ENCODE measurements around the gene ABHD14A.
A peak's percentile ranks its signal among the peaks of the same experiment; 100 is the strongest.

ABHD14A gene

GRCh38 chr3:51941798-51942602 lies 32.9 kb upstream of the ABHD14A start, which contains the start of the genes PARP3 and RRP9:
PARP3 (plus strand) TSS chr3:51942363; CDS start chr3:51943356, 993 bp downstream.
RRP9 (minus strand) TSS chr3:51941904; CDS start chr3:51941867, 37 bp downstream.
- ATAC-seq = peak; percentile 94
- TF ChIP-seq PATZ1 (CRISPR knock-in tag; IDR thresholded peaks at IDR 0.05; ENCODE audit: borderline replicate concordance) = no peak
- TF ChIP-seq ZFP3 (CRISPR knock-in tag; IDR thresholded peaks at IDR 0.05) = 0 out of 2 replicates have a peak, but pooled peaks have one; percentile 17
- TF ChIP-seq BACH2 (CRISPR knock-in tag; IDR thresholded peaks at IDR 0.05; ENCODE audit: borderline replicate concordance) = no peak
- TF ChIP-seq ESRRG (CRISPR knock-in tag; IDR thresholded peaks at IDR 0.05) = 0 out of 2 replicates have a peak, but pooled peaks have one; percentile 35

- TF ChIP-seq ZNF70 (CRISPR knock-in tag; IDR thresholded peaks at IDR 0.05) (no peak), GLIS3 (CRISPR knock-in tag; IDR thresholded peaks at IDR 0.05) (no peak), CREB5 (CRISPR knock-in tag; IDR thresholded peaks at IDR 0.05; ENCODE audit: low read depth) (no peak), PPARA (CRISPR knock-in tag; IDR thresholded peaks at IDR 0.05; ENCODE audit: borderline replicate concordance) (no peak), OSR1 (CRISPR knock-in tag; IDR thresholded peaks at IDR 0.05) (no peak), ESRRG (CRISPR knock-in tag; IDR thresholded peaks at IDR 0.05) (no peak)
- ATAC-seq = peak; percentile 54
Measured at GRCh38 chr3:51942603-51943450, 32.0 kb upstream of the ABHD14A start.

- no peak for ATAC-seq
- TF ChIP-seq ISL1 (CRISPR knock-in tag; IDR thresholded peaks at IDR 0.05) (no peak), OSR1 (CRISPR knock-in tag; IDR thresholded peaks at IDR 0.05) (no peak), SNAI2 (CRISPR knock-in tag; IDR thresholded peaks at IDR 0.05) (no peak), PPARA (CRISPR knock-in tag; IDR thresholded peaks at IDR 0.05; ENCODE audit: borderline replicate concordance) (no peak), ZFP30 (CRISPR knock-in tag; IDR thresholded peaks at IDR 0.05) (no peak), TCF4 (CRISPR knock-in tag; IDR thresholded peaks at IDR 0.05; ENCODE audit: borderline replicate concordance) (no peak), ZFP3 (CRISPR knock-in tag; IDR thresholded peaks at IDR 0.05) (no peak), ESRRG (CRISPR knock-in tag; IDR thresholded peaks at IDR 0.05) (no peak), RARB (CRISPR knock-in tag; IDR thresholded peaks at IDR 0.05) (no peak), CSDC2 (CRISPR knock-in tag; IDR thresholded peaks at IDR 0.05) (no peak), BACH2 (CRISPR knock-in tag; IDR thresholded peaks at IDR 0.05; ENCODE audit: borderline replicate concordance) (no peak), TOX (CRISPR knock-in tag; IDR thresholded peaks at IDR 0.05; ENCODE audit: borderline replicate concordance) (no peak), PATZ1 (CRISPR knock-in tag; IDR thresholded peaks at IDR 0.05; ENCODE audit: borderline replicate concordance) (no peak), CREB5 (CRISPR knock-in tag; IDR thresholded peaks at IDR 0.05; ENCODE audit: low read depth) (no peak), TSHZ2 (CRISPR knock-in tag; IDR thresholded peaks at IDR 0.05) (no peak), ZNF8 (CRISPR knock-in tag; IDR thresholded peaks at IDR 0.05) (no peak), GLIS3 (CRISPR knock-in tag; IDR thresholded peaks at IDR 0.05) (no peak), ZNF70 (CRISPR knock-in tag; IDR thresholded peaks at IDR 0.05) (no peak)
Measured at GRCh38 chr3:51943451-51944391, 31.1 kb upstream of the ABHD14A start.

Data from SK-N-SH treated with all-trans-retinoic acid at 6 μM for 48 hours (cell line).